HepG2 (cell line): ENCODE measurements around the gene KCTD6. TPM values are rescaled to one million over a fixed set of nuclear protein-coding genes. Genes with fewer than 3 reads are reported as not detected.

Source experiments
- CENPT ChIP-seq: sonication (generic); formaldehyde crosslinking; IDR thresholded peaks from 2 replicates; pipeline ENCODE4 v1.8.0; 2022; ENCODE audit warnings: low read depth, mild to moderate bottlenecking, moderate library complexity, missing genetic modification reagents
- DMAP1 ChIP-seq: IDR thresholded peaks from 2 replicates; pipeline ENCODE4 v1.6.1; 2016
- E2F5 ChIP-seq: sonication (generic); formaldehyde crosslinking; conservative IDR thresholded peaks from 2 replicates; pipeline ENCODE4 v1.4.0; 2020; ENCODE audit warnings: missing genetic modification reagents
- EZH2 ChIP-seq: conservative IDR thresholded peaks from 2 replicates; pipeline ENCODE4 v1.6.1; 2012; ENCODE audit warnings: mild to moderate bottlenecking, low read depth, low read length, moderate library complexity
- FOSL1 ChIP-seq: sonication (generic); formaldehyde crosslinking; IDR thresholded peaks from 2 replicates; pipeline ENCODE4 v1.9.0; 2021; ENCODE audit warnings: missing genetic modification reagents, borderline replicate concordance
- HNF1A ChIP-seq, 2 experiments: sonication (generic) in 1 of 2; formaldehyde crosslinking in 1 of 2; IDR thresholded peaks; 2 replicates each; pipeline versions ENCODE4 v1.4.0 to v1.6.1; 2016 to 2020; ENCODE audit warnings: borderline replicate concordance in 1 of 2, low read depth in 1 of 2, mild to moderate bottlenecking in 1 of 2, missing genetic modification reagents in 1 of 2
- IRF1 ChIP-seq: sonication (generic); formaldehyde crosslinking; IDR thresholded peaks from 2 replicates; pipeline ENCODE4 v1.4.0; 2020; ENCODE audit warnings: low read depth, mild to moderate bottlenecking, missing genetic modification reagents
- MNT ChIP-seq: fragments of 450-650 bp; IDR thresholded peaks from 2 replicates; pipeline ENCODE4 v1.6.1; 2016
- NFRKB ChIP-seq: fragments of 450-650 bp; IDR thresholded peaks from 2 replicates; pipeline ENCODE4 v1.6.1; 2017
- PLRG1 ChIP-seq: fragments of 450-650 bp; conservative IDR thresholded peaks from 2 replicates; pipeline ENCODE4 v1.6.1; 2016
- PPARG ChIP-seq: conservative IDR thresholded peaks from 2 replicates; pipeline ENCODE4 v1.6.1; 2016; ENCODE audit warnings: missing biosample characterization, missing genetic modification reagents
- RARA ChIP-seq: IDR thresholded peaks from 2 replicates; pipeline ENCODE4 v1.6.1; 2016; ENCODE audit warnings: missing genetic modification reagents, missing compliant biosample characterization
- THAP11 ChIP-seq: IDR thresholded peaks from 2 replicates; pipeline ENCODE4 v1.6.1; 2016; ENCODE audit warnings: missing biosample characterization, missing genetic modification reagents
- THYN1 ChIP-seq: sonication (generic); formaldehyde crosslinking; IDR thresholded peaks from 2 replicates; pipeline ENCODE4 v1.8.1; 2023; ENCODE audit warnings: low read depth, mild to moderate bottlenecking, moderate library complexity, missing genetic modification reagents, borderline replicate concordance
- TRAFD1 ChIP-seq: sonication (generic); formaldehyde crosslinking; IDR thresholded peaks from 2 replicates; pipeline ENCODE4 v1.5.1; 2020; ENCODE audit warnings: missing genetic modification reagents, mild to moderate bottlenecking, borderline replicate concordance
- YY1 ChIP-seq: IDR thresholded peaks from 2 replicates; pipeline ENCODE4 v1.6.1; 2011; ENCODE audit warnings: low read length, low read depth, moderate library complexity, mild to moderate bottlenecking; ENCODE audit not compliant: insufficient read depth, insufficient replicate concordance
- ZKSCAN8 ChIP-seq: IDR thresholded peaks from 2 replicates; pipeline ENCODE4 v1.6.1; 2016; ENCODE audit warnings: borderline replicate concordance, missing genetic modification reagents, missing compliant biosample characterization
- ZNF790 ChIP-seq: sonication (generic); formaldehyde crosslinking; IDR thresholded peaks from 2 replicates; pipeline ENCODE4 v1.8.0; 2022; ENCODE audit warnings: missing genetic modification reagents, mild to moderate bottlenecking, borderline replicate concordance
- ZSCAN9 ChIP-seq: IDR thresholded peaks from 2 replicates; pipeline ENCODE4 v1.6.1; 2016; ENCODE audit warnings: borderline replicate concordance
- polyA plus RNA-seq, 8 experiments: library from polyadenylated mRNA; depleted of rRNA in 3 of 8; stranded (reverse) in 7 of 8; unstranded in 1 of 8; fragments of >200 nt; fragmentation: Illumina TruSeq in 4 of 8; extraction: Trizol in 4 of 8; gene quantifications; 2 replicates each; pipeline versions ENCODE4 v1.2.1 to v1.2.3, GENCODE V29; 2011 to 2016; ENCODE audit warnings: low read depth in 4 of 8, missing spikeins in 1 of 8, mixed read lengths in 1 of 8; ENCODE audit not compliant: insufficient read depth in 1 of 8
- total RNA-seq, 5 experiments: library from RNA; depleted of rRNA; stranded (reverse); fragments of >200 nt; fragmentation: Illumina TruSeq; extraction: Trizol; gene quantifications; 2 replicates each; pipeline ENCODE4 v1.2.3, GENCODE V29; 2016; ENCODE audit warnings: low read depth in 1 of 5

Gene KCTD6
- total and polyA plus RNA-seq, 2 of the 13 experiments (the other 11 are each of a cell fraction or from before 2014, with no cell fraction given) = 13.4 to 14.2 TPM

GRCh38 chr3:58520403-58521335 is 28.8 kb downstream of the KCTD6 start (continued):
- TF ChIP-seq HNF1A (IDR thresholded peaks at IDR 0.05; ENCODE audit: low read depth) (no peak), HNF1A (CRISPR knock-in tag; IDR thresholded peaks at IDR 0.05; ENCODE audit: borderline replicate concordance) (0 out of 2 replicates have a peak, but pooled peaks have one; percentile 29), PLRG1 (no peak), DMAP1 (CRISPR knock-in tag) (peak; percentile 72; the same call in 1 of the 2 replicates), RARA (peak; percentile 72), EZH2 (no peak), NFRKB (no peak), E2F5 (CRISPR knock-in tag) (no peak), YY1 (peak; percentile 45), IRF1 (CRISPR knock-in tag) (peak; percentile 85; the same call in 1 of the 2 replicates), THYN1 (CRISPR knock-in tag) (no peak), PPARG (CRISPR knock-in tag) (no peak; the same call in 1 of the 2 replicates), THAP11 (CRISPR knock-in tag) (peak; percentile 47; the same call in 1 of the 2 replicates), ZNF790 (CRISPR knock-in tag) (no peak), TRAFD1 (CRISPR knock-in tag) (no peak), FOSL1 (CRISPR knock-in tag) (no peak), MNT (peak; percentile 88), CENPT (CRISPR knock-in tag) (no peak), ZSCAN9 (CRISPR knock-in tag) (peak; percentile 88), ZKSCAN8 (CRISPR knock-in tag) (no peak)
